ENCODE data around the gene SP8. TPM values are rescaled to one million over a fixed set of nuclear protein-coding genes. Genes with fewer than 3 reads are reported as not detected.
"Not testable (repeated sequence)": the region's sequence is repeated elsewhere in the genome, so short reads cannot be mapped to it uniquely, and the experiment has no call there.

Gene SP8
- polyA plus RNA-seq = not detected

- WGBS, 3 donors = 4 to 6% (median 6%) methylated on average over 50 of the region's 50 CpGs
- no peak within 1 kb of the TSS for H3K27ac ChIP-seq (ENCODE audit: low read depth, low read length)
These were observed at the start of gene SP8 for GRCh38 chr7:20786779-20787659. Gene SP8 (minus strand): TSS chr7:20786886. CDS start chr7:20786798, 88 bp downstream.

GRCh38 chr7:20836424-20836823 is 49.7 kb upstream of the SP8 start:
- 44 to 64% (median 53%) methylated on average over 2 of the region's 2 CpGs for WGBS, 3 donors
- not testable (repeated sequence) for H3K27ac ChIP-seq (ENCODE audit: low read depth, low read length)

DNA sequence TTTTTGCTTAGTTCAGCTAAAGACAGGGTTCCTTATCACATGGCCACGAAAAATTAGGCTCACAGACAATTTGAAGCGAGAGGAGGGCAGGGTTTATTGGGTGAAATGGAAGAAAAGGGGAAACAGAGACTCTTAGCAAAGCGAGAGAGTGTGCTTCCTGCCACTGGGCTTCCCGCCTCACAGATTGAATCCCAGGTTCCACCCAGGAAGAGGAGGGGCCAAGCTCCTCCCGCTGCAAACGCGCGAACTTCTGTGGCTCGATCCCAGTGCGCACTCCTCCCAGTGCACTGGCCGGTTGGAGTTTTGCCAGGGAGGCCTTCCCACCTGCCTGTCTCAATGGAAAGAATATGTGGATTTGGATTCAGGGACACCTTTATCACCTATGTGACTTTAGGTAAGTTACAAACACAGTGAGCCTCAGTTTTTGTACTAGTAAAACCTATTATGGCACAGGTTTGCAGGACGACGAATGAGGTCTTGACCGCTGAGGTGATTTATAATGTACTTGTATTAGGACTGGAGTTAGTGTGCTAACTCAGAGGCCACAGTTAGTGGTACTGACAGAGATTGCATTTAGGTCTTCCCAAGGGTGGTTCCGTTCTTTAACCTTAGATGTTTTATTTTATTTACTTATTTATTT is 48.5 kb upstream of the SP8 start:
- no peak overlapping the region for H3K27ac ChIP-seq (ENCODE audit: low read depth, low read length)
- WGBS, 3 donors = 84 to 90% (median 86%) methylated on average over 15 of the region's 15 CpGs

DNA sequence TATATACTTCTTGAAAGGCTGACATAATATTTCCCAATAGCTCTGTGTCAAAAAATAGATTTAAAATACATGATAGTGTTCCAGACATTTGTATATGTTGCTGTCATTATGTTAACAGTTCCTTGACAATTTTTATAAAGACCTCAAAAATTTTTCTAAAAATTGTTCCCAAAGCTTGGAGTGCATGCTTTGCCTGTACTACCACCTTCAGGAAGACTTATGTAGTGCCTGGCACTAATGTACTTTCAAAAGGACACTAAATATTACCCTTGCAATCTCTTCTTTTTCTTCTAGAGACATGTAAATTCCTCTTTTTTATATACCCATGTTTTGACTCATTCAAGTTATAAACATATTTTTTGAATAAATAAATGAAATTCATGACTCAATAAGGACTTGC is 48.0 kb upstream of the SP8 start:
- no peak overlapping the region for H3K27ac ChIP-seq (ENCODE audit: low read depth, low read length)

DNA sequence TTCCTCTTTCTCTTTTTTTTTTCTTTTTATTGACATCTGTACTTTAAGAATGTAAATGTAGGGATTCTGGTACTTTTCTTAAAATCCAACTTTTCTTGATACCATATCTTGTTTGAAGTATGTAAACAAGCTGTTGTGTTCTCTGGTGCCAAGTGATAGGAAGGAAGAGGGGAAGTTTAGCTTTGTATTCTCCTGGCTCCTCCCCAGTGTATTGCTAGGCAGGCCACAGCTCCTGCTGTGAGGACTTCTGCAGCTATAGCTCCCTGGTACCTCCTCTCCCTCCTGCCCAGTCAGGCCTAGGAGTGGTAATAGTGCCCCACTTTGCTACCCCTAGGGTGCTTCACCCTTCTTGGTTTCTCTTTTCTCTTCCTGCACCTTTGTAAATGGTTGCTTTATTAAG is 45.3 kb upstream of the SP8 start:
- no peak overlapping the region for H3K27ac ChIP-seq (ENCODE audit: low read depth, low read length)

GRCh38 chr7:20831451-20831850 is 44.8 kb upstream of the SP8 start:
- no peak overlapping the region for H3K27ac ChIP-seq (ENCODE audit: low read depth, low read length)

DNA sequence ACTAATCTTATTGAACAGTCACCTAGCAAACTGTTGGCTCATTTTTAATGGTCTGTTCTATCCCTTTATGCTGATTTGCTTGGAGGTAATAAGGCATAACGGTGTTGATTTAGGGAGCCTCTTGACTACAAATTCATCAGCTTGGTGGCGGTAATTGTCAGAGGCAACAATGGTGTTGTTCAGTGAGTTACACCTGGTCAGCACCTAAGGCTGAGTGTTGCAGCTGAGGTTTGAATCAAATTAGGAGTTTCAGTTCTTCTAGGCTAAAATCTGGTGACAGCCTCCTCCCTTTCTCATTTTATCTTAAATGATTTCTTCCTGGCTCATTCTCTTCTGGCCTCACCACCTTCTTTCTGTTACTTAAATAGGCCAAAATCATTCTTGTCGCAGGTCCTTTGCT is 42.3 kb upstream of the SP8 start:
- no peak overlapping the region for H3K27ac ChIP-seq (ENCODE audit: low read depth, low read length)
- WGBS, 3 donors = 64 to 83% (median 82%) methylated on average over 3 of the region's 3 CpGs

DNA sequence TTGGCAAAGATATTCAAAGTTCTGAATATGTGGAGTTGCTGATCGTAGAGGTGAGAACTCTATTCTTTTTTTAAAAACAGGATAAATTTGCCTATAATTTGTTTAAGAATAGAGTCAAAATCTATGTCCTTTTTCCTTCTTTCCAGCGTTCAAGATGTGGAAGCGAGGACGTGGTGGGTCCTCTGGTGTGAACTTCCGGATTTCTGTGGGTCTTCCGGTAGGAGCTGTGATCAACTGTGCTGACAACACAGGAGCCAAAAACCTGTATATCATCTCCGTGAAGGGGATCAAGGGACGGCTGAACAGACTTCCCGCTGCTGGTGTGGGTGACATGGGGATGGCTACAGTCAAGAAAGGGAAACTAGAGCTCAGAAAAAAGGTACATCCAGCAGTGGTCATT is 40.5 kb upstream of the SP8 start:
- H3K27ac ChIP-seq (ENCODE audit: low read depth, low read length) = no peak overlapping the region
- WGBS, 3 donors = 82 to 88% (median 85%) methylated on average over 9 of the region's 9 CpGs

DNA sequence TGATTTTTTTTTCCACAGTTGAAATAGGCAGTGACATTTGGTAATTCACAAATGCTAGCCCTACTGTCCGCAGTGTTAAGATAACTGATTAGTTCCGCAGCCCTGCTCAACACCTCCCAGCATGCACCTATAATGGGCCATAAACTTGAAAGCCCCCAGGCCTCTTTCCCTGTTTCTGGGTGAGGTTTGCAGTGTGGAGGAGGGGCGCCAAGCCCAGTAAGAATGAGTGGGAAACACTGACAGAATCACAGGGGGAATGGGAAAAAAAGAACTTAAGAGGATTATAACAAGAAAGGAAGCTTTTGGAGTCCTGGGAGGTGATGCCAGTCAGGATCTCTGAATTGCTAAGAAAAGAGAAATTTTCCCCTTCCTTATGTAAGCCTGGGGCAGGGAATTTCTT is 39.6 kb upstream of the SP8 start:
- H3K27ac ChIP-seq (ENCODE audit: low read depth, low read length) = no peak overlapping the region
- 56 to 65% (median 58%) methylated on average over 3 of the region's 3 CpGs for WGBS, 3 donors

DNA sequence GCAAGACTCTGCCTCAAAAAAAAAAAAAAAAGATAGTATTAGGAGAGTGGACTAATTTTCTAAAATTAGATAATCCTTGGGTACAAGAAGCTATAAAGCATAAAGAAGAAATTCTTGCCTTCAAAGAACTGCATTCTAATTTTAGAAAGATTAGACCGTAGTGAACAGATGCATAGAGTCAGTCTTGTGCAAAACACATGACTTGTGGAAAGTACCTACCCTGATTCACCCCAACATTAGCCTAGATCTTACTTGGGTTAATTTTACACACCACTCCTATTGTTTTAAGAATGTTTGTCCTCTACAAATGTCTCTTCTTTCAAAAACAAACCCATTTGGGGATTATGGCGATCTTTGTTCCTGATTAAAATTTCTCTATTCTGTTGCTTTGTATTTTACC is 38.9 kb upstream of the SP8 start:
- WGBS, 3 donors = 82 to 86% (median 85%) methylated on average over 2 of the region's 2 CpGs
- H3K27ac ChIP-seq (ENCODE audit: low read depth, low read length) = no peak overlapping the region

DNA sequence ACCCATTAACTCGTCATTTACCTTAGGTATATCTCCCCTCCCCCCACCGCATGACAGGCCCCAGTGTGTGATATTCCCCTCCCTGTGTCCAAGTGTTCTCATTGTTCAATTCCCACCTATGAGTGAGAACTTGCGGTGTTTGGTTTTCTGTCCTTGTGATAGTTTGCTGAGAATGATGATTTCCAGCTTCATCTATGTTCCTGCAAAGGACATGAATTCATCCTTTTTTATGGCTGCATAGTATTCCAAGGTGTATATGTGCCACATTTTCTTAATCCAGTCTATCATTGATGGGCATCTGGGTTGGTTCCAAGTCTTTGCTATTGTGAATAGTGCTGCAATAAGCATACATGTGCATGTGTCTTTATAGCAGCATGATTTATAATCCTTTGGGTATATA is 34.7 kb upstream of the SP8 start:
- WGBS, 3 donors = 88 to 92% (median 89%) methylated on average over 3 of the region's 3 CpGs
- H3K27ac ChIP-seq (ENCODE audit: low read depth, low read length) = not testable (repeated sequence)

DNA sequence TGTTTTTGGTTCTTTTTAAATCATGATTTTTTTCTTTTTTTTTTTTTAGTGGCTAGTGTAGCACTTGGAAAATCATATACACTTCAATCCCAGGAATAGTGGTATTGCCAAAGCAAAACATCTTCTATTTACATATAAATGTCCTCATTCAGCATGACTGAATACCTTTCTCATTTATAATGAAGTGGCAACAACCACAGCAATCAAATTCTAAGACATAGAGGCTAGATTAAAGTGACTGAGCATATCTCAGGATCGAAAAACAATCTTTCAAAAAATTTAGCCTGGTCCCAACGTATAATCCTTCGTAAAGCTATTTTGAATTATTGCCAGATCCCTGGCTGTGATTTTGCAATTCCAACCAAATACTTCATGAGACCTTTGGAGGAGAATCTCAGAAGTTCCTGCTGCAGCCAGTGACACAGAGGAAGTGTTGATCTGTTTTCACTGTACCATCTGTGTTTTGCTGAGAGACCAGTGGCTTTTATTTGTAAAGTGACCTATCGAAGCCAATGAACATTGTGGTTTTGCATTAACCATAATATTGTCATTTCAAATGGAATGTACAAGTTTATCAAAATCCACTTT is 29.8 kb upstream of the SP8 start:
- 20 to 37% (median 37%) methylated on average over 4 of the region's 4 CpGs for WGBS, 3 donors
- H3K27ac ChIP-seq (ENCODE audit: low read depth, low read length) = no peak overlapping the region

DNA sequence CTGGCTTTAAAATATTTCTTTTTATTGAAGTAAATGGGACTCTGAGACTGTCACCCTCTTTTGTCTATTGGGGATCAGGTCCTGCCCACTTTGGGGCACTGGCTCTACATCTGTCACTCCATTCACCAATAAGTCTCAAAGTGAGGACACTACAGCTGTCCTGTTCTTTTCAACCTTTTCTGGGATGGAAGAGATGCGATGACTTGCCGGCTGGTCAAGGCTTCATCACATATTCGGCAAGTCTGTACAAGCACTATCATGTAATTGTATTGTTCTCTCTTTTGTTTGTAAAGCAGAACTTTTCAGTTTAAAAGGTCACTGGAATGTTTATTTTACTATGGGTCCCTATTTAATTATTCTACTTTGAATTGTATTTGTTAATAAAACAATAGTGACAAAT is 17.7 kb upstream of the SP8 start:
- no peak overlapping the region for H3K27ac ChIP-seq (ENCODE audit: low read depth, low read length)
- 72 to 87% (median 83%) methylated on average over 3 of the region's 3 CpGs for WGBS, 3 donors

DNA sequence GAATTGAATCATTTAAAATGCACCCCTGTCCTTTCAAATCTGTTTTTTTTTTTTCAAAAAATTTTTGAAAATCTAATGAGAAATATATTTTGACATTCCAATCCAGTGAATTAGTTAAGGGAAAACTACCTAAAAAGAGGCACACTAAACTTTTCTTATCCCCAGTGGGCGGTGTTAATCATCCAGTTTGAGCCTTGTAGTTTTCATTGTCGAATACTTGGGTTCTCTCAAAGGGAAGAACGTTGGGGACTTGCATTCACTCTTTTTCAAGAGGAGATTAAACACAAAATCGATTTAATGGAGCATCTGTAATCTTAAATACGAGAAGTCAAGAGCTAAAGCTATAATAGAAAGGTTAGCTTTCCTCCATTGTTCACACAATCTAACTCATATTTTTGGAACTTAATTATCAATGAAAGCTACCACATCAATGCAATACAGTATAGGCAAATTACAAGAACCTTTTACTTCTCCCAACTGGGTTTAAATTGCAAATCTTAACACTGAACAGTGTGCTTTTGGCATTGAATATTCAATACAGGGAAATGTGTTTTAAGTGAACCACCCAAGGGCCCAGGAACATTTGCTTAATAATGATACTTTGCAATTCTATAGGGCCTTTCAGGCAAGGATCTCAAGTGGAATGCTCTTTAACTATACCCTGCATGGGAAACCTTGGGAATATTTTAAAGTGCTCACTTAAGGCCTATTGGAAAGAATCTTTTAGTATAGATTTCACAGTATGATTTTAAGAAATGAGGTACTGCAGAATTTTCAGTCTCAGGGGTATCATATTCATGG is 13.1 kb upstream of the SP8 start:
- H3K27ac ChIP-seq (ENCODE audit: low read depth, low read length) = no peak overlapping the region
- 64 to 69% (median 65%) methylated on average over 5 of the region's 5 CpGs for WGBS, 3 donors

GRCh38 chr7:20798694-20799121 is 12.0 kb upstream of the SP8 start:
- no peak overlapping the region for H3K27ac ChIP-seq (ENCODE audit: low read depth, low read length)
- WGBS, 3 donors = 7% methylated on average over 15 of the region's 15 CpGs

DNA sequence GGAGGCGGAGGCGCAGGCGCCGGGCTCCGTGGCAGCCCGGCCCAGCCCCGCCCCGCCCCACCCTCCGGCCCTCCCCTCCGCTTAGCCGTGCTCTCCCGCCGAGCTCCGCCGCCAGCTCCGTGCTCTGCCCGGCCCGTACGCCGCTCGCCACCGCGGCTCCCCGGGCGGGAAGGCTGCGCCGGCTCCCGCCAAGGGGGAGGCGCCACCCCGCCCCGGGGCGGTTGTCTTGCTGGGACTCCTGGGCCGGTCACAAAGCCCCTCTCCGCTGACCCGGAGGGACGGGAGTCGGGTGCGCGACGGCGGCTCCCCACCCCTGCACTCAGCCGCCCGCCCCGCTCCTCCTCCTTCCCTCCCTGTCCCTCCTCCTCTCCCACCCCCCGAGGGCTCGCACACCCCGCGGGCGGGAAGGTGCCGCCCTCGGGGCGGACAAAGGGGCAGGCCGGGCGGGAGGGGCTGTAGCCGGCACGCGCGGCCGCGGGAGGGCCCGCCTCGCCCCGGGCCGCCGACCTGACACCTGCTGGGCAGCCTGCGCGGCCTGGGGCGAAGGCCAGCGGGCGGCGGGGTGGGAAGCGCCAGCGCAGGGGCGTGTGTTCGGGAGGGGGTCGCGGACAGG is 11.5 kb upstream of the SP8 start:
- H3K27ac ChIP-seq (ENCODE audit: low read depth, low read length) = no peak overlapping the region
- WGBS, 3 donors = 1% methylated on average over 51 to 77 of the region's 77 CpGs

- WGBS, 3 donors = 0 to 3% (median 1%) methylated on average over 31 to 40 of the region's 40 CpGs
- H3K27ac ChIP-seq (ENCODE audit: low read depth, low read length) = no peak overlapping the region
These were observed 10.9 kb upstream of the SP8 start for GRCh38 chr7:20797462-20798080.

- 4 to 6% (median 4%) methylated on average over 19 of the region's 19 CpGs for WGBS, 3 donors
- H3K27ac ChIP-seq (ENCODE audit: low read depth, low read length) = no peak overlapping the region
These were observed 10.4 kb upstream of the SP8 start for GRCh38 chr7:20797042-20797461.

Measured in adipose tissue (tissue), 3 donors.